Liver (tissue), 9 donors: Measurements from ENCODE around the gene S100A13. TPM values are rescaled to one million over a fixed set of nuclear protein-coding genes. Genes with fewer than 3 reads are reported as not detected.
"Not testable (repeated sequence)": the region's sequence is repeated elsewhere in the genome, so short reads cannot be mapped to it uniquely, and the experiment has no call there.

Experiments used
- DNase-seq: peaks from one replicate; pipeline ENCODE4 v3.0.0-alpha.2; 2017; ENCODE audit warnings: low spot score
- H3K27ac ChIP-seq, 2 donors: one replicate each; pipeline ENCODE4 v1.7.0; 2013; ENCODE audit warnings: inconsistent platforms in 2 of 2, low read length in 2 of 2, control low read depth in 1 of 2, low read depth in 1 of 2, mild to moderate bottlenecking in 1 of 2
- H3K27me3 ChIP-seq, 4 donors: one replicate each; pipeline versions ENCODE4 v1.6.1 to v1.7.0; 2013; ENCODE audit warnings: low read length in 3 of 4, inconsistent platforms in 1 of 4, mild to moderate bottlenecking in 1 of 4, moderate library complexity in 1 of 4; ENCODE audit not compliant: control insufficient read depth in 4 of 4, insufficient read depth in 4 of 4
- H3K36me3 ChIP-seq, 4 donors: one replicate each; pipeline versions ENCODE4 v1.6.1 to v1.7.0; 2013; ENCODE audit warnings: low read length in 3 of 4, mild to moderate bottlenecking in 3 of 4, low read depth in 1 of 4, moderate library complexity in 1 of 4; ENCODE audit not compliant: control insufficient read depth in 4 of 4, insufficient read depth in 3 of 4
- H3K4me1 ChIP-seq, 4 donors: one replicate each; pipeline versions ENCODE4 v1.6.1 to v1.7.0; 2013; ENCODE audit warnings: low read length in 3 of 4, mild to moderate bottlenecking in 3 of 4, moderate library complexity in 1 of 4; ENCODE audit not compliant: control insufficient read depth in 4 of 4, insufficient read depth in 4 of 4
- H3K4me3 ChIP-seq, 3 donors: one replicate each; pipeline versions ENCODE4 v1.6.1 to v1.7.0; 2013; ENCODE audit warnings: low read length in 3 of 3, control low read depth in 1 of 3, low read depth in 1 of 3, mild to moderate bottlenecking in 1 of 3
- H3K9ac ChIP-seq, 2 donors: one replicate each; pipeline ENCODE4 v1.7.0; 2013; ENCODE audit warnings: low read length in 2 of 2, mild to moderate bottlenecking in 2 of 2, moderate library complexity in 2 of 2, control low read depth in 1 of 2, low read depth in 1 of 2
- H3K9me3 ChIP-seq, 4 donors: one replicate each; pipeline versions ENCODE4 v1.6.1 to v1.7.0; 2013; ENCODE audit warnings: low read length in 3 of 4; ENCODE audit not compliant: control insufficient read depth in 4 of 4
- EGR1 ChIP-seq, 2 donors: IDR thresholded peaks; 2 replicates each; pipeline ENCODE4 v1.6.1; 2016 to 2018; ENCODE audit warnings: antibody characterized with exemption in 2 of 2, low read depth in 2 of 2
- FOXA1 ChIP-seq: IDR thresholded peaks from 2 replicates; pipeline ENCODE4 v1.6.1; 2016; ENCODE audit warnings: antibody characterized with exemption
- FOXA2 ChIP-seq: IDR thresholded peaks from 2 replicates; pipeline ENCODE4 v1.6.1; 2016; ENCODE audit warnings: antibody characterized with exemption
- GABPA ChIP-seq, 2 donors: IDR thresholded peaks in 1 of 2; conservative IDR thresholded peaks in 1 of 2; 2 replicates each; pipeline ENCODE4 v1.6.1; 2016; ENCODE audit warnings: antibody characterized with exemption in 2 of 2, mild to moderate bottlenecking in 1 of 2, moderate library complexity in 1 of 2
- HNF4A ChIP-seq, 2 donors: conservative IDR thresholded peaks; 2 replicates each; pipeline ENCODE4 v1.6.1; 2016; ENCODE audit warnings: antibody characterized with exemption in 2 of 2, mild to moderate bottlenecking in 2 of 2
- HNF4G ChIP-seq: IDR thresholded peaks from 2 replicates; pipeline ENCODE4 v1.6.1; 2016; ENCODE audit warnings: antibody characterized with exemption
- JUND ChIP-seq, 2 donors: IDR thresholded peaks; 2 replicates each; pipeline ENCODE4 v1.6.1; 2016; ENCODE audit warnings: antibody characterized with exemption in 2 of 2
- NR2F2 ChIP-seq: IDR thresholded peaks from 2 replicates; pipeline ENCODE4 v1.6.1; 2016; ENCODE audit warnings: antibody characterized with exemption
- RAD21 ChIP-seq, 2 donors: IDR thresholded peaks; 2 replicates each; pipeline ENCODE4 v1.6.1; 2016; ENCODE audit warnings: antibody characterized with exemption in 2 of 2, mild to moderate bottlenecking in 2 of 2
- RXRA ChIP-seq, 2 donors: IDR thresholded peaks; 2 replicates each; pipeline ENCODE4 v1.6.1; 2017 to 2018; ENCODE audit warnings: antibody characterized with exemption in 2 of 2, mild to moderate bottlenecking in 1 of 2
- SP1 ChIP-seq: IDR thresholded peaks from 2 replicates; pipeline ENCODE4 v1.6.1; 2018; ENCODE audit warnings: antibody characterized with exemption, mild to moderate bottlenecking
- TAF1 ChIP-seq: conservative IDR thresholded peaks from 2 replicates; pipeline ENCODE4 v1.6.1; 2016; ENCODE audit warnings: antibody characterized with exemption, mild to moderate bottlenecking
- YY1 ChIP-seq: IDR thresholded peaks from 2 replicates; pipeline ENCODE4 v1.6.1; 2016; ENCODE audit warnings: antibody characterized with exemption, mild to moderate bottlenecking
- WGBS: extraction: QIAGEN DNeasy Blood & Tissue Kit; methylation state at CpG from one replicate; pipeline ENCODE4 v1.1.7; 2013; 5-methylcytosine and 5-hydroxymethylcytosine counted together
- polyA plus RNA-seq, 2 donors: library from polyadenylated mRNA; stranded (reverse) in 1 of 2; unstranded in 1 of 2; fragments of 200-250 nt in 1 of 2; fragments of >200 nt in 1 of 2; fragmentation: Nextera tagmentation in 1 of 2; extraction: Ambion mirVana in 1 of 2; gene quantifications; one replicate each; pipeline versions ENCODE4 v1.2.1 to v1.2.3, GENCODE V29; 2013 to 2015
- total RNA-seq, 2 donors: library from RNA; depleted of rRNA; stranded (reverse); fragments of >200 nt; gene quantifications; one replicate each; pipeline ENCODE4 v1.2.3, GENCODE V29; 2014
- TF ChIP-seq, protein P1 (sequence below): IDR thresholded peaks from 2 replicates; pipeline ENCODE4 v1.6.1; 2016; ENCODE audit warnings: antibody characterized with exemption
- TF ChIP-seq, protein P2 (sequence below): IDR thresholded peaks from 2 replicates; pipeline ENCODE4 v1.6.1; 2016; ENCODE audit warnings: antibody characterized with exemption, mild to moderate bottlenecking
- TF ChIP-seq, protein P3 (sequence below): fragments of 150-350 bp; IDR thresholded peaks from 2 replicates; pipeline ENCODE4 v1.5.1; 2017; ENCODE audit warnings: improper control_type of control experiment, low read depth, low read length; ENCODE audit not compliant: missing input control
- TF ChIP-seq, protein P4 (sequence below): IDR thresholded peaks from 2 replicates; pipeline ENCODE4 v1.6.1; 2016; ENCODE audit warnings: antibody characterized with exemption
- TF ChIP-seq, protein P5 (sequence below): IDR thresholded peaks from 2 replicates; pipeline ENCODE4 v1.6.1; 2016; ENCODE audit warnings: antibody characterized with exemption
- donor health status: healthy.
- donor health status: healthy.
- donor health status: healthy.
- donor health status: healthy.
- donor health status: healthy.

Gene S100A13
- total and polyA plus RNA-seq, 4 donors: 5.3 to 23.0 (median 15.7) TPM

DNA sequence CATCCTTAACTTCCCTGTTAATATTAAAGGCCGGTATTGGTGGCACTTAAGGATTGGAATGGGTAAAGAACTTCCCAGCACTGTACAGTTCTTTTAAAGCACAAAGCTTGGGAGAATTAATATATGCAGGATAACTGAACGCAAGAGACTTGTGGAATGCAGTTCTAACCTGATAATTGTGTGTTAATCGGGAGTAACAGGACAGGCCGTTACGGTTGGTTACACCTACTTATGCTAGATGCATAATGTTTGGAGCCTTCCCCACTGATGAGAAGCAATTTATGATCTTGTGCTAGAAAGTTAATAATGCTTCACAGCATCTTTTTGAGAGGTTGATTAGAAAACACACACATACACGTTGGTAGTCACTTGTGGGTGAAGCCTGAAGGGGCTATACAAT, 13.6 kb upstream of the S100A13 start:
- 91% methylated on average over 6 of the region's 6 CpGs for WGBS
- Histone ChIP-seq H3K9ac (no peak overlapping the region), H3K9me3 (no peaks in the 10 kb centered on the region), H3K4me3 (no peak overlapping the region), H3K27me3 (no peaks in the 10 kb centered on the region), H3K4me1 (peaks cover 3 to 29% (median 17%) of the 10 kb centered on the region in 4 donors), H3K27ac (no peak overlapping the region), H3K36me3 (peaks cover 23 to 75% (median 64%) of the 10 kb centered on the region in 4 donors)
- no peak for DNase-seq
- TF ChIP-seq TAF1: no peak
- TF ChIP-seq HNF4A (conservative IDR thresholded peaks at IDR 0.05): no peak
- TF ChIP-seq EGR1 (IDR thresholded peaks at IDR 0.05; ENCODE audit: low read depth in 2 of 2): no peak
- TF ChIP-seq, protein P1, sequence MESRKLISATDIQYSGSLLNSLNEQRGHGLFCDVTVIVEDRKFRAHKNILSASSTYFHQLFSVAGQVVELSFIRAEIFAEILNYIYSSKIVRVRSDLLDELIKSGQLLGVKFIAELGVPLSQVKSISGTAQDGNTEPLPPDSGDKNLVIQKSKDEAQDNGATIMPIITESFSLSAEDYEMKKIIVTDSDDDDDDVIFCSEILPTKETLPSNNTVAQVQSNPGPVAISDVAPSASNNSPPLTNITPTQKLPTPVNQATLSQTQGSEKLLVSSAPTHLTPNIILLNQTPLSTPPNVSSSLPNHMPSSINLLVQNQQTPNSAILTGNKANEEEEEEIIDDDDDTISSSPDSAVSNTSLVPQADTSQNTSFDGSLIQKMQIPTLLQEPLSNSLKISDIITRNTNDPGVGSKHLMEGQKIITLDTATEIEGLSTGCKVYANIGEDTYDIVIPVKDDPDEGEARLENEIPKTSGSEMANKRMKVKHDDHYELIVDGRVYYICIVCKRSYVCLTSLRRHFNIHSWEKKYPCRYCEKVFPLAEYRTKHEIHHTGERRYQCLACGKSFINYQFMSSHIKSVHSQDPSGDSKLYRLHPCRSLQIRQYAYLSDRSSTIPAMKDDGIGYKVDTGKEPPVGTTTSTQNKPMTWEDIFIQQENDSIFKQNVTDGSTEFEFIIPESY: no peak
- TF ChIP-seq NR2F2: no peak
- TF ChIP-seq, protein P2, sequence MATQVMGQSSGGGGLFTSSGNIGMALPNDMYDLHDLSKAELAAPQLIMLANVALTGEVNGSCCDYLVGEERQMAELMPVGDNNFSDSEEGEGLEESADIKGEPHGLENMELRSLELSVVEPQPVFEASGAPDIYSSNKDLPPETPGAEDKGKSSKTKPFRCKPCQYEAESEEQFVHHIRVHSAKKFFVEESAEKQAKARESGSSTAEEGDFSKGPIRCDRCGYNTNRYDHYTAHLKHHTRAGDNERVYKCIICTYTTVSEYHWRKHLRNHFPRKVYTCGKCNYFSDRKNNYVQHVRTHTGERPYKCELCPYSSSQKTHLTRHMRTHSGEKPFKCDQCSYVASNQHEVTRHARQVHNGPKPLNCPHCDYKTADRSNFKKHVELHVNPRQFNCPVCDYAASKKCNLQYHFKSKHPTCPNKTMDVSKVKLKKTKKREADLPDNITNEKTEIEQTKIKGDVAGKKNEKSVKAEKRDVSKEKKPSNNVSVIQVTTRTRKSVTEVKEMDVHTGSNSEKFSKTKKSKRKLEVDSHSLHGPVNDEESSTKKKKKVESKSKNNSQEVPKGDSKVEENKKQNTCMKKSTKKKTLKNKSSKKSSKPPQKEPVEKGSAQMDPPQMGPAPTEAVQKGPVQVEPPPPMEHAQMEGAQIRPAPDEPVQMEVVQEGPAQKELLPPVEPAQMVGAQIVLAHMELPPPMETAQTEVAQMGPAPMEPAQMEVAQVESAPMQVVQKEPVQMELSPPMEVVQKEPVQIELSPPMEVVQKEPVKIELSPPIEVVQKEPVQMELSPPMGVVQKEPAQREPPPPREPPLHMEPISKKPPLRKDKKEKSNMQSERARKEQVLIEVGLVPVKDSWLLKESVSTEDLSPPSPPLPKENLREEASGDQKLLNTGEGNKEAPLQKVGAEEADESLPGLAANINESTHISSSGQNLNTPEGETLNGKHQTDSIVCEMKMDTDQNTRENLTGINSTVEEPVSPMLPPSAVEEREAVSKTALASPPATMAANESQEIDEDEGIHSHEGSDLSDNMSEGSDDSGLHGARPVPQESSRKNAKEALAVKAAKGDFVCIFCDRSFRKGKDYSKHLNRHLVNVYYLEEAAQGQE: no peak
- TF ChIP-seq RXRA (IDR thresholded peaks at IDR 0.05): no peak
- TF ChIP-seq GABPA (IDR thresholded peaks at IDR 0.05 in 1 of 2, conservative IDR thresholded peaks at IDR 0.05 in 1 of 2): no peak
- TF ChIP-seq, protein P3, sequence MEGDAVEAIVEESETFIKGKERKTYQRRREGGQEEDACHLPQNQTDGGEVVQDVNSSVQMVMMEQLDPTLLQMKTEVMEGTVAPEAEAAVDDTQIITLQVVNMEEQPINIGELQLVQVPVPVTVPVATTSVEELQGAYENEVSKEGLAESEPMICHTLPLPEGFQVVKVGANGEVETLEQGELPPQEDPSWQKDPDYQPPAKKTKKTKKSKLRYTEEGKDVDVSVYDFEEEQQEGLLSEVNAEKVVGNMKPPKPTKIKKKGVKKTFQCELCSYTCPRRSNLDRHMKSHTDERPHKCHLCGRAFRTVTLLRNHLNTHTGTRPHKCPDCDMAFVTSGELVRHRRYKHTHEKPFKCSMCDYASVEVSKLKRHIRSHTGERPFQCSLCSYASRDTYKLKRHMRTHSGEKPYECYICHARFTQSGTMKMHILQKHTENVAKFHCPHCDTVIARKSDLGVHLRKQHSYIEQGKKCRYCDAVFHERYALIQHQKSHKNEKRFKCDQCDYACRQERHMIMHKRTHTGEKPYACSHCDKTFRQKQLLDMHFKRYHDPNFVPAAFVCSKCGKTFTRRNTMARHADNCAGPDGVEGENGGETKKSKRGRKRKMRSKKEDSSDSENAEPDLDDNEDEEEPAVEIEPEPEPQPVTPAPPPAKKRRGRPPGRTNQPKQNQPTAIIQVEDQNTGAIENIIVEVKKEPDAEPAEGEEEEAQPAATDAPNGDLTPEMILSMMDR: no peak
- no peak for TF ChIP-seq RAD21 (IDR thresholded peaks at IDR 0.05)
- no peak for TF ChIP-seq HNF4G
- no peak for TF ChIP-seq SP1
- TF ChIP-seq, protein P4, sequence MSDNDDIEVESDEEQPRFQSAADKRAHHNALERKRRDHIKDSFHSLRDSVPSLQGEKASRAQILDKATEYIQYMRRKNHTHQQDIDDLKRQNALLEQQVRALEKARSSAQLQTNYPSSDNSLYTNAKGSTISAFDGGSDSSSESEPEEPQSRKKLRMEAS: no peak
- no peak for TF ChIP-seq FOXA2
- TF ChIP-seq JUND (IDR thresholded peaks at IDR 0.05): no peak
- TF ChIP-seq YY1: no peak
- TF ChIP-seq, protein P5, sequence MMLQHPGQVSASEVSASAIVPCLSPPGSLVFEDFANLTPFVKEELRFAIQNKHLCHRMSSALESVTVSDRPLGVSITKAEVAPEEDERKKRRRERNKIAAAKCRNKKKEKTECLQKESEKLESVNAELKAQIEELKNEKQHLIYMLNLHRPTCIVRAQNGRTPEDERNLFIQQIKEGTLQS: no peak
- TF ChIP-seq FOXA1: no peak

DNA sequence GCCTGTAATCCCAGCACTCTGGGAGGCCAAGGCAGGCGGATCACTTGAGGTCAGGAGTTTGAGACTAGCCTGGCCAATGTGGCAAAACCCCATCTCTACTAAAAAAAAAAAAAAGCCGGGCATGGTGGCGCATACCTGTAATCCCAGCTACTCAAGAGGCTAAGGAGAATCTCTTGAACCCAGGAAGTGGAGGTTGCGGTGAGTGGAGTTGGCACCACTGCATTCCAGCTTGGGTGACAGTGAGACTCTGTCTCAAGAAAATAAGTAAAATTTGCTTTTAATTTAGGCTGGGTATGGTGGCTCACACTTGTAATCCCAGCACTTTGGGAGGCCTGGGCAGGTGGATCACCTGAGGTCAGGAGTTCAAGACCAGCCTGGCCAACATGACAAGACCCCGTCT, 12.9 kb upstream of the S100A13 start:
- H3K27me3 ChIP-seq, DNase-seq, H3K4me3 ChIP-seq, H3K9ac ChIP-seq, H3K27ac ChIP-seq, H3K9me3 ChIP-seq: not testable (repeated sequence)
- 98% methylated on average over 5 of the region's 5 CpGs for WGBS
- Histone ChIP-seq H3K4me1 (peaks cover 9 to 33% (median 21%) of the 10 kb centered on the region in 4 donors), H3K36me3 (peaks cover 19 to 69% (median 57%) of the 10 kb centered on the region in 4 donors)
